GM12872 (cell line): ENCODE data around the gene KLHL8.

Experiments used
- CTCF ChIP-seq: IDR thresholded peaks from 3 replicates; pipeline ENCODE4 v1.5.1; 2011; ENCODE audit warnings: low read depth, mild to moderate bottlenecking, low read length, moderate library complexity; ENCODE audit not compliant: insufficient read depth

The KLHL8 gene

DNA sequence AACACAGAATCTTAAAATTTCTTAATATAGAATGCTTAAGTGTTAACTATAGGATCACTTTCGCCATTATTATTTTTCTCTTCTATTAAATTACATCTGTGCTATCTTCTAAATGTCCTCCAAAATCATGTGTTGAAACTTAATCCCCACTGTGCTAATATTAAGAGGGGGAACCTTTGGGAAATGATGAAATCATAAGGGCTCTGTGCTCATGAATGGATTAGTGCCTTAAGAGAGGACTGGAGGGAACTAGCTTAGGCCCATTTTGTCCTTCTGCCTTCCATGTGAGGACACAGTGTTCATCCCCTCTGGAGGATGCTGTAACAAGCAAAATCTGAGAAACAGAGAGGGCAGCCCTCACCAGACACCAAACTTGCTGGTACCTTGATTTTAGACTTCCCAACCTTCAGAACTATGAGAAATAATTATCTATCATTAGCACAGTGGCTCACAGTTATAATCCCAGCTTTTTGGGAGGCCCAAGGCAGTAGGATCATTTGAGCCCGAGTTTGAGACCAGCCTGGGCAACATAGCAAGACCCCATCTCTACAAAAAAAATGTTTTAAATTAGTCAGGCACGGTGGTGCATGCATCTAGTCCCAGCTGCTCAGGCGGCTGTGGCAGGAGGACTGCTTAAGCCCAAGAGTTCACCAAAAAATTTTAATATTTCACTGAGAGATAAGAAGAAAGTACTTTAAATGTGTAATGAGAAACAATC lies 26.3 kb downstream of the KLHL8 start:
- no peak for TF ChIP-seq CTCF

- TF ChIP-seq CTCF, result no peak
Observed at GRCh38 chr4:87192145-87192919, 28.1 kb downstream of the KLHL8 start.

GRCh38 chr4:87188932-87189331 lies 31.5 kb downstream of the KLHL8 start:
- TF ChIP-seq CTCF, result no peak

DNA sequence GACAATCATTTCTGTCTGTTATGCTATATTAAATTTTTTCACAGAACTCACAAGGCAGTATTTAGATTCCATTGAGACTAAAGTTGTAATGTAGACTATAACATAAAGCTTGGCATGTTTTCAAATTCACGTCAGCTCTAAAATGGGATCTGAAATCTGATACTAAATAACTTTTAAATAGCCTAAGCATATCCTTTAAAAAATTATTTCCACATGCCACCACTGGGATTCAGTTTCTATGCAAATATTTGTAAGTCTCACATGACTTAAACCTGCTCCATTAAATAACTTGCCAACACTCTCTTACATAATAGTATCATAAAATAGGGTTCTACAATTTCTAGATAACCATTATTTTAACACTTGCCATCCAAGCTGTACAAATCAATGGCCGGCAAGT lies 32.4 kb downstream of the KLHL8 start:
- no peak for TF ChIP-seq CTCF

- TF ChIP-seq CTCF, result no peak
Observed at GRCh38 chr4:87185146-87185870, 35.1 kb downstream of the KLHL8 start.

- no peak for TF ChIP-seq CTCF
Observed at GRCh38 chr4:87180767-87181166, 39.7 kb downstream of the KLHL8 start.

GRCh38 chr4:87179751-87180150 lies 40.7 kb downstream of the KLHL8 start:
- no peak for TF ChIP-seq CTCF
